Chondrocyte (in vitro differentiated cells): ENCODE measurements around the gene ABAT. TPM values are rescaled to one million over a fixed set of nuclear protein-coding genes. Genes with fewer than 3 reads are reported as not detected.
"Not testable (repeated sequence)": the region's sequence is repeated elsewhere in the genome, so short reads cannot be mapped to it uniquely, and the experiment has no call there.

ENCODE experiments used
- DNase-seq: peaks from one replicate; pipeline ENCODE4 v3.0.0; 2021; ENCODE audit warnings: mixed read lengths, low spot score
- H3K27ac Mint-ChIP-seq: one replicate; pipeline ENCODE4 v1.8.0; 2021; ENCODE audit warnings: mild to moderate bottlenecking, moderate library complexity, mixed read lengths; ENCODE audit not compliant: unreplicated experiment
- H3K27me3 Mint-ChIP-seq: 2 replicates; pipeline ENCODE4 v1.8.0; 2021; ENCODE audit warnings: low read depth, mixed read lengths
- H3K36me3 Mint-ChIP-seq: 2 replicates; pipeline ENCODE4 v1.8.0; 2021; ENCODE audit warnings: low read depth, mixed read lengths
- H3K4me1 Mint-ChIP-seq: 2 replicates; pipeline ENCODE4 v1.8.0; 2021; ENCODE audit warnings: low read depth, mild to moderate bottlenecking, mixed read lengths
- H3K4me3 Mint-ChIP-seq: one replicate; pipeline ENCODE4 v1.8.0; 2021; ENCODE audit warnings: mild to moderate bottlenecking, moderate library complexity, mixed read lengths; ENCODE audit not compliant: unreplicated experiment
- H3K9me3 Mint-ChIP-seq: 2 replicates; pipeline ENCODE4 v1.8.0; 2021; ENCODE audit warnings: low read depth, mixed read lengths
- CTCF ChIP-seq: fragments of 200-600 bp; sonication (generic); IDR thresholded peaks from 2 replicates; pipeline ENCODE4 v1.5.0; 2021; ENCODE audit warnings: antibody characterized with exemption, mild to moderate bottlenecking, moderate library complexity
- total RNA-seq: library from RNA; stranded (reverse); gene quantifications from 3 replicates; pipeline ENCODE4 v1.2.1, GENCODE V29; 2021

The ABAT gene
- total RNA-seq, 1 donor from 2014 or later = 2.1 TPM

- peak; percentile 68 for TF ChIP-seq CTCF
- H3K4me1 Mint-ChIP-seq, H3K27ac Mint-ChIP-seq, H3K27me3 Mint-ChIP-seq, DNase-seq, H3K4me3 Mint-ChIP-seq, H3K9me3 Mint-ChIP-seq: not testable (repeated sequence)
- peaks cover 10% of the 10 kb centered on the region for H3K36me3 Mint-ChIP-seq
Observed at GRCh38 chr16:8651958-8652357, 22.5 kb upstream of the ABAT start.

GRCh38 chr16:8655184-8655717, 19.2 kb upstream of the ABAT start:
- Mint-ChIP-seq H3K4me1 (no peaks in the 10 kb centered on the region), H3K9me3 (no peaks in the 10 kb centered on the region), H3K4me3 (no peak overlapping the region), H3K27me3 (peaks cover 3% of the 10 kb centered on the region), H3K27ac (no peak overlapping the region), H3K36me3 (no peaks in the 10 kb centered on the region)
- peak; percentile 70 for TF ChIP-seq CTCF
- peak; percentile 27 for DNase-seq

- TF ChIP-seq CTCF = no peak
- H3K4me3 Mint-ChIP-seq = no peak overlapping the region
- H3K27me3 Mint-ChIP-seq = peaks cover 3% of the 10 kb centered on the region
- no peak overlapping the region for H3K27ac Mint-ChIP-seq
- DNase-seq = peak; percentile 9
- H3K9me3 Mint-ChIP-seq = no peaks in the 10 kb centered on the region
- H3K4me1 Mint-ChIP-seq = peaks cover 4% of the 10 kb centered on the region
- H3K36me3 Mint-ChIP-seq = no peaks in the 10 kb centered on the region
Observed at GRCh38 chr16:8656376-8656775, 18.0 kb upstream of the ABAT start.

GRCh38 chr16:8660841-8661301, 13.5 kb upstream of the ABAT start:
- no peak for DNase-seq
- H3K9me3 Mint-ChIP-seq = no peaks in the 10 kb centered on the region
- H3K4me3 Mint-ChIP-seq = no peak overlapping the region
- H3K27me3 Mint-ChIP-seq = peaks cover 3% of the 10 kb centered on the region
- H3K4me1 Mint-ChIP-seq = peaks cover 4% of the 10 kb centered on the region
- H3K27ac Mint-ChIP-seq = no peak overlapping the region
- H3K36me3 Mint-ChIP-seq = no peaks in the 10 kb centered on the region
- TF ChIP-seq CTCF = peak; percentile 80

GRCh38 chr16:8661703-8662102, 12.7 kb upstream of the ABAT start:
- Mint-ChIP-seq H3K4me3 (no peak overlapping the region), H3K27ac (no peak overlapping the region), H3K9me3 (no peaks in the 10 kb centered on the region), H3K27me3 (peaks cover 3% of the 10 kb centered on the region), H3K36me3 (no peaks in the 10 kb centered on the region), H3K4me1 (peaks cover 4% of the 10 kb centered on the region)
- TF ChIP-seq CTCF = no peak
- no peak for DNase-seq
